K562 (cell line): ENCODE results near the gene P4HTM. TPM values are rescaled to one million over a fixed set of nuclear protein-coding genes. Genes with fewer than 3 reads are reported as not detected.

Experiments
- ATAC-seq: fragments of 200-7000 bp; cut with Tn5 transposase; 3 replicates; pipeline ENCODE4 v1.9.1; 2020; ENCODE audit warnings: moderate library complexity
- BruUV-seq: library from RNA; stranded (reverse); fragments of 400-500 nt; replicated peaks from 2 replicates; lab custom pipeline; 2021; lab: Mats Ljungman, UMichigan
- CTCF ChIA-PET: fragments of 300-600 bp; formaldehyde crosslinking; extraction: SDS; loops from one replicate; lab custom pipeline; 2021; ENCODE audit warnings: low intra/inter-chr PET ratio; lab: Yijun Ruan, JAX
- POLR2A ChIA-PET: fragments of 300-600, 350-650 bp; sonication (Branson Sonifier 250); formaldehyde crosslinking; extraction: SDS; loops from one replicate; lab custom pipeline; 2021; ENCODE audit warnings: antibody characterized with exemption, inconsistent platforms; lab: Yijun Ruan, JAX
- DNase-seq, 4 experiments: peaks; one replicate each; pipeline versions ENCODE4 v3.0.0 to v3.0.0-alpha.2; 2011 to 2018; ENCODE audit warnings: low spot score in 3 of 4, mixed read lengths in 3 of 4; ENCODE audit errors: extremely low read depth in 1 of 4
- FAIRE-seq: peaks from 2 replicates; lab custom pipeline; 2011; peaks lifted over from hg19 to GRCh38; lab: Jason Lieb, UNC
- H2AFZ ChIP-seq: 2 replicates; pipeline ENCODE4 v1.6.0; 2011; ENCODE audit warnings: low read depth, low read length, control low read depth, inconsistent platforms
- H3K27ac ChIP-seq: fragments of 200-600 bp; 3 replicates; pipeline ENCODE4 v1.8.0; 2011; ENCODE audit warnings: low read depth, mild to moderate bottlenecking, control low read depth, inconsistent platforms, low read length, moderate library complexity, mixed read lengths; ENCODE audit errors: extremely low read depth
- H3K27me3 ChIP-seq, 2 experiments: fragments of 300-600 bp in 1 of 2; 2 replicates in 1 of 2; 3 replicates in 1 of 2; pipeline versions ENCODE4 v1.6.0 to v1.8.0; 2011; ENCODE audit warnings: inconsistent platforms in 2 of 2, low read length in 2 of 2, mild to moderate bottlenecking in 1 of 2, mixed read lengths in 1 of 2, moderate library complexity in 1 of 2; ENCODE audit not compliant: control insufficient read depth in 2 of 2, insufficient read depth in 2 of 2
- H3K36me3 ChIP-seq: fragments of 300-600 bp; 3 replicates; pipeline ENCODE4 v1.8.0; 2011; ENCODE audit warnings: mild to moderate bottlenecking, low read length, inconsistent platforms; ENCODE audit not compliant: control insufficient read depth, insufficient read depth
- H3K4me1 ChIP-seq, 2 experiments: fragments of 200-600 bp in 1 of 2; replicated peaks in 1 of 2; 2 replicates in 1 of 2; 3 replicates in 1 of 2; pipeline versions ENCODE4 v1.5.1 to v1.8.0; 2011; ENCODE audit warnings: inconsistent platforms in 2 of 2, low read length in 2 of 2, mild to moderate bottlenecking in 1 of 2, mixed read lengths in 1 of 2, moderate library complexity in 1 of 2; ENCODE audit not compliant: control insufficient read depth in 2 of 2, insufficient read depth in 2 of 2
- H3K4me2 ChIP-seq: 2 replicates; pipeline ENCODE4 v1.6.1; 2011; ENCODE audit warnings: low read length, control low read depth, inconsistent platforms, mixed read lengths; ENCODE audit not compliant: insufficient read depth
- H3K4me3 ChIP-seq: fragments of 200-600 bp; sonication (generic), shearing (Covaris generic); 2 replicates; pipeline ENCODE4 v1.5.1; 2016; ENCODE audit warnings: control low read depth, inconsistent platforms
- H3K79me2 ChIP-seq: fragments of 200-600 bp; 3 replicates; pipeline ENCODE4 v1.8.0; 2011; ENCODE audit warnings: low read length, inconsistent platforms; ENCODE audit not compliant: control insufficient read depth, insufficient read depth
- H3K9ac ChIP-seq, 2 experiments: 2 replicates each; pipeline versions ENCODE4 v1.6.0 to v1.6.1; 2011; ENCODE audit warnings: low read depth in 2 of 2, low read length in 2 of 2, control low read depth in 1 of 2, inconsistent platforms in 1 of 2, mild to moderate bottlenecking in 1 of 2, mixed read lengths in 1 of 2; ENCODE audit not compliant: insufficient read depth in 1 of 2
- H3K9me1 ChIP-seq: one replicate; pipeline ENCODE4 v1.6.0; 2011; ENCODE audit warnings: inconsistent platforms, mild to moderate bottlenecking, low read length, moderate library complexity; ENCODE audit not compliant: control insufficient read depth, insufficient read depth
- H3K9me3 ChIP-seq: replicated peaks from 2 replicates; pipeline ENCODE4 v1.5.1; 2011; ENCODE audit warnings: low read depth, low read length, inconsistent platforms; ENCODE audit not compliant: control insufficient read depth, insufficient read depth
- H4K20me1 ChIP-seq: replicated peaks from 2 replicates; pipeline ENCODE4 v1.6.1; 2011; ENCODE audit warnings: low read length, inconsistent platforms, mixed read lengths; ENCODE audit not compliant: control insufficient read depth, insufficient read depth
- TCF7 ChIP-seq: sonication (generic); IDR thresholded peaks from 2 replicates; pipeline ENCODE4 v1.6.1; 2016; ENCODE audit warnings: antibody characterized with exemption, borderline replicate concordance
- ZBTB8A ChIP-seq: fragments of 450-650 bp; IDR thresholded peaks from 2 replicates; pipeline ENCODE4 v1.6.1; 2018; ENCODE audit warnings: mild to moderate bottlenecking, moderate library complexity; ENCODE audit not compliant: partially characterized antibody
- ZFP36 ChIP-seq: fragments of 150-350 bp; IDR thresholded peaks from 2 replicates; pipeline ENCODE4 v1.6.1; 2018; ENCODE audit warnings: low read length, low read depth; ENCODE audit not compliant: partially characterized antibody
- WGBS: fragments of 100-300 bp; shearing (Covaris generic); methylation state at CpG from one replicate; pipeline ENCODE4 v1.1.6; 2016; ENCODE audit warnings: low coverage, mixed read lengths; ENCODE audit not compliant: insufficient coverage; ENCODE audit errors: missing lambda C conversion rate; 5-methylcytosine and 5-hydroxymethylcytosine counted together
- in situ Hi-C: fragments of 300-500 bp; cut with MboI; formaldehyde crosslinking; loops from 4 replicates; pipeline ENCODE4 v1.15.0; 2018; ENCODE audit warnings: inconsistent platforms, mixed read lengths
- intact Hi-C: fragments of 100-400 bp; cut with micrococcal nuclease; formaldehyde crosslinking; loops from 2 replicates; pipeline ENCODE4 v1.14.2; 2022
- polyA plus RNA-seq, 8 experiments: library from polyadenylated mRNA; depleted of rRNA in 4 of 8; stranded (reverse) in 5 of 8; unstranded in 3 of 8; fragments of >200 nt; fragmentation: Nextera tagmentation in 2 of 8; fragmentation: Illumina TruSeq in 1 of 8; extraction: Ambion mirVana in 2 of 8; extraction: Trizol in 1 of 8; gene quantifications; 2 replicates each; pipeline versions ENCODE4 v1.2.1 to v1.2.3, GENCODE V29; 2011 to 2014; ENCODE audit warnings: inconsistent platforms in 1 of 8, missing spikeins in 1 of 8
- total RNA-seq, 7 experiments: library from RNA; depleted of rRNA in 6 of 7; stranded (reverse); fragments of >200 nt in 6 of 7; fragmentation: Illumina TruSeq in 2 of 7; extraction: Trizol in 2 of 7; gene quantifications; 2 replicates each; pipeline versions ENCODE4 v1.2.1 to v1.2.3, GENCODE V29; 2011 to 2021; ENCODE audit warnings: low replicate concordance in 1 of 7
- TF ChIP-seq, protein P1 (sequence below), 2 experiments: fragments of 150-350 bp in 1 of 2; IDR thresholded peaks; 2 replicates each; pipeline ENCODE4 v1.6.1; 2012 to 2016; ENCODE audit warnings: low read depth in 2 of 2, low read length in 2 of 2, mild to moderate bottlenecking in 1 of 2, moderate library complexity in 1 of 2
- TF ChIP-seq, protein P2 (sequence below), 2 experiments: fragments of 450-650 bp in 1 of 2; sonication (generic) in 1 of 2; formaldehyde crosslinking in 1 of 2; IDR thresholded peaks in 1 of 2; conservative IDR thresholded peaks in 1 of 2; 2 replicates each; pipeline versions ENCODE4 v1.6.1 to v1.8.1; 2016 to 2023; ENCODE audit warnings: mild to moderate bottlenecking in 2 of 2, moderate library complexity in 2 of 2, inconsistent platforms in 1 of 2, missing genetic modification reagents in 1 of 2
- TF ChIP-seq, protein P3 (sequence below): fragments of 250-450 bp; sonication (Bioruptor Pico); IDR thresholded peaks from 2 replicates; pipeline ENCODE4 v1.5.1; 2021; ENCODE audit warnings: mild to moderate bottlenecking

The P4HTM gene
- total and polyA plus RNA-seq, 9 of the 15 experiments (the other 6 are each of a cell fraction or from before 2014, with no cell fraction given), result 0.09 to 0.66 (median 0.25) TPM; not detected in 2

DNA sequence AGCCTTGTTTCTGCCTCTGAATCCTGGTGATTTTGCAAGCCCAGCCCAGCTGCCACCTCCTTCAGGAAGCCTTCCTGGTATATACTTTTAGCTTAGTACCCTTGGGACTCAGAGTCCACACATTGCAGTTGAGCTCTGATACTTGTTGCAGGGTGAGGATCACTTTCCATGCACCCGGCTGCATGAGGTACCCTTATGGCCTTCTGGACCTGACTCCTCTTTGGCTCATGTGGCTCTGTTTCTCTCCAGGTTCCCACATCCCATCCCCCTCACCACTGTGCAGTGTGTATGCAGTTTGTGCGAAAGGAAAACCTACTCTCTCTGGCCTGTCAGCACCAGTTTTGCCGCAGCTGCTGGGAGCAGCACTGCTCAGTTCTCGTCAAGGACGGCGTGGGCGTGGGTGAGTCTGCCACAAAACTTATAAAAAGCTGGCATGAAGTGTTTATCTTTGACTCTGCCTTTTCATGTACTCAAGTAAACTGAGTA is 23.1 kb upstream of the P4HTM start:
- H3K4me3 ChIP-seq, result no peak overlapping the region
- in situ Hi-C loops (no loop called here), intact Hi-C loops (no loop called here)
- ChIA-PET CTCF (no interaction called here), POLR2A (interaction anchor here (1.2 kb wide), 1 partner anchor 19 kb away, joined by 4 read pairs; no protein-coding TSS in a partner anchor)
- peaks cover 79% of the 10 kb centered on the region for H3K36me3 ChIP-seq
- no peaks in the 10 kb centered on the region for H3K9me1 ChIP-seq
- no peak overlapping the region for H3K9ac ChIP-seq
- no peak overlapping the region for H2AFZ ChIP-seq
- WGBS, result 90% methylated on average over 7 of the region's 7 CpGs
- no peaks in the 10 kb centered on the region for H4K20me1 ChIP-seq
- no TSS peak for BruUV-seq
- H3K9me3 ChIP-seq, result no peaks in the 10 kb centered on the region
- no peak for ATAC-seq
- no peaks in the 10 kb centered on the region for H3K27me3 ChIP-seq
- TF ChIP-seq TCF7 (no peak), ZFP36 (peak; percentile 58)
- no peaks in the 10 kb centered on the region for H3K4me1 ChIP-seq
- no peaks in the 10 kb centered on the region; the same call in 2 of the 3 replicates for H3K79me2 ChIP-seq
- H3K4me2 ChIP-seq, result no peak overlapping the region
- FAIRE-seq, result no peak
- DNase-seq, result no peak
- no peak overlapping the region for H3K27ac ChIP-seq

DNA sequence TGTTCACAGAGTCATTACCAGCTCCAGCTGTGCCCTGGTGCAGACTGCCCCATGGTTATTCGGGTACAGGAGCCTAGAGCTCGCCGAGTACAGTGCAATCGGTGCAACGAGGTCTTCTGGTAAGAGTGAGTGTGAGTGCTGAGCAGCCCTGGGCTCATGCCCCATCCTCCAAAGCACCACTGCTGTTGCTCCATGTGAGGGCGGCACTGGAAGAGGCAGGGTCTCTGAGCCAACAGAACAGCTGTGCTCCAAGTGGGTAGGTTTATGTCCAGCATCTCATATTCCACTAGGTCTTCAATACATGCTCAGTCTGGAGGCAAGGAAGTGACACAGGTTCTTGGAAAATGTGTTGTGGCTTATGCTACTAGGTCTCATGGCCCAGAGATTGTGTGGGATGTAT is 19.5 kb upstream of the P4HTM start:
- no TSS peak for BruUV-seq
- POLR2A ChIA-PET, result interaction anchor here (0.7 to 1.5 kb wide), 2 partner anchors 10 to 52 kb away, joined by 3 to 4 read pairs; partner anchors contain the start of gene ARIH2
- FAIRE-seq (no peak), DNase-seq (no peak), ATAC-seq (no peak)
- Histone ChIP-seq H4K20me1 (no peaks in the 10 kb centered on the region), H3K4me2 (no peak overlapping the region), H3K27ac (no peak overlapping the region), H3K9me1 (no peaks in the 10 kb centered on the region), H2AFZ (no peak overlapping the region), H3K9ac (peak overlapping the region in 1 of 2 experiments; percentile 35; a peak in 1 of 4 replicates), H3K4me1 (no peaks in the 10 kb centered on the region), H3K27me3 (no peaks in the 10 kb centered on the region), H3K4me3 (no peak overlapping the region), H3K36me3 (peaks cover 88% of the 10 kb centered on the region), H3K79me2 (no peaks in the 10 kb centered on the region), H3K9me3 (no peaks in the 10 kb centered on the region)
- CTCF ChIA-PET, result no interaction called here
- in situ Hi-C loops (no loop called here), intact Hi-C loops (no loop called here)
- 100% methylated on average over 6 of the region's 6 CpGs for WGBS
- TF ChIP-seq, protein P1, sequence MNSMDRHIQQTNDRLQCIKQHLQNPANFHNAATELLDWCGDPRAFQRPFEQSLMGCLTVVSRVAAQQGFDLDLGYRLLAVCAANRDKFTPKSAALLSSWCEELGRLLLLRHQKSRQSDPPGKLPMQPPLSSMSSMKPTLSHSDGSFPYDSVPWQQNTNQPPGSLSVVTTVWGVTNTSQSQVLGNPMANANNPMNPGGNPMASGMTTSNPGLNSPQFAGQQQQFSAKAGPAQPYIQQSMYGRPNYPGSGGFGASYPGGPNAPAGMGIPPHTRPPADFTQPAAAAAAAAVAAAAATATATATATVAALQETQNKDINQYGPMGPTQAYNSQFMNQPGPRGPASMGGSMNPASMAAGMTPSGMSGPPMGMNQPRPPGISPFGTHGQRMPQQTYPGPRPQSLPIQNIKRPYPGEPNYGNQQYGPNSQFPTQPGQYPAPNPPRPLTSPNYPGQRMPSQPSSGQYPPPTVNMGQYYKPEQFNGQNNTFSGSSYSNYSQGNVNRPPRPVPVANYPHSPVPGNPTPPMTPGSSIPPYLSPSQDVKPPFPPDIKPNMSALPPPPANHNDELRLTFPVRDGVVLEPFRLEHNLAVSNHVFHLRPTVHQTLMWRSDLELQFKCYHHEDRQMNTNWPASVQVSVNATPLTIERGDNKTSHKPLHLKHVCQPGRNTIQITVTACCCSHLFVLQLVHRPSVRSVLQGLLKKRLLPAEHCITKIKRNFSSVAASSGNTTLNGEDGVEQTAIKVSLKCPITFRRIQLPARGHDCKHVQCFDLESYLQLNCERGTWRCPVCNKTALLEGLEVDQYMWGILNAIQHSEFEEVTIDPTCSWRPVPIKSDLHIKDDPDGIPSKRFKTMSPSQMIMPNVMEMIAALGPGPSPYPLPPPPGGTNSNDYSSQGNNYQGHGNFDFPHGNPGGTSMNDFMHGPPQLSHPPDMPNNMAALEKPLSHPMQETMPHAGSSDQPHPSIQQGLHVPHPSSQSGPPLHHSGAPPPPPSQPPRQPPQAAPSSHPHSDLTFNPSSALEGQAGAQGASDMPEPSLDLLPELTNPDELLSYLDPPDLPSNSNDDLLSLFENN (IDR thresholded peaks at IDR 0.05; ENCODE audit: low read depth in 2 of 2, low read length in 2 of 2), result no peak
- TF ChIP-seq ZBTB8A, result no peak
- TF ChIP-seq, protein P2, sequence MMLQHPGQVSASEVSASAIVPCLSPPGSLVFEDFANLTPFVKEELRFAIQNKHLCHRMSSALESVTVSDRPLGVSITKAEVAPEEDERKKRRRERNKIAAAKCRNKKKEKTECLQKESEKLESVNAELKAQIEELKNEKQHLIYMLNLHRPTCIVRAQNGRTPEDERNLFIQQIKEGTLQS (IDR thresholded peaks at IDR 0.05), result no peak
- TF ChIP-seq, protein P2 (CRISPR knock-in tag; conservative IDR thresholded peaks at IDR 0.05), result no peak
- TF ChIP-seq, protein P3, sequence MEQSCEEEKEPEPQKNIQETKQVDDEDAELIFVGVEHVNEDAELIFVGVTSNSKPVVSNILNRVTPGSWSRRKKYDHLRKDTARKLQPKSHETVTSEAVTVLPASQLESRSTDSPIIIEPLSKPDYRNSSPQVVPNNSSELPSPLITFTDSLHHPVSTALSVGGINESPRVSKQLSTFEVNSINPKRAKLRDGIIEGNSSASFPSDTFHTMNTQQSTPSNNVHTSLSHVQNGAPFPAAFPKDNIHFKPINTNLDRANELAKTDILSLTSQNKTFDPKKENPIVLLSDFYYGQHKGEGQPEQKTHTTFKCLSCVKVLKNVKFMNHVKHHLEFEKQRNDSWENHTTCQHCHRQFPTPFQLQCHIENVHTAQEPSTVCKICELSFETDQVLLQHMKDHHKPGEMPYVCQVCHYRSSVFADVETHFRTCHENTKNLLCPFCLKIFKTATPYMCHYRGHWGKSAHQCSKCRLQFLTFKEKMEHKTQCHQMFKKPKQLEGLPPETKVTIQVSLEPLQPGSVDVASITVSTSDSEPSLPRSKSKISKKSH (CRISPR knock-in tag), result no peak
